IMR-90 (cell line): ENCODE data around the gene TRIML1. TPM values are rescaled to one million over a fixed set of nuclear protein-coding genes. Genes with fewer than 3 reads are reported as not detected.

Experiments
- ATAC-seq: fragments of 200-7000 bp; cut with Tn5 transposase; 2 replicates; pipeline ENCODE4 v1.9.1; 2020; ENCODE audit warnings: low read depth, mild to moderate bottlenecking, moderate library complexity
- BruUV-seq: library from RNA; stranded (reverse); fragments of 400-500 nt; replicated peaks from 2 replicates; lab custom pipeline; 2021; lab: Mats Ljungman, UMichigan
- CTCF ChIA-PET: fragments of 300-600 bp; formaldehyde crosslinking; extraction: SDS; loops from one replicate; lab custom pipeline; 2021; ENCODE audit warnings: antibody characterized with exemption; lab: Yijun Ruan, JAX
- POLR2A ChIA-PET: fragments of 300-600 bp; sonication (Branson Sonifier 250); formaldehyde crosslinking; loops from one replicate; lab custom pipeline; 2022; ENCODE audit warnings: antibody characterized with exemption; ENCODE audit not compliant: unreplicated experiment; lab: Charles Lee
- DNase-seq: peaks from one replicate; pipeline ENCODE4 v3.0.0; 2013
- H2AFZ ChIP-seq: replicated peaks from 2 replicates; pipeline ENCODE3; 2013; ENCODE audit warnings: low read length, mild to moderate bottlenecking; ENCODE audit not compliant: poor library complexity
- H2AK5ac ChIP-seq: 2 replicates; pipeline ENCODE4 v1.6.1; 2013; ENCODE audit warnings: low read depth, low read length, inconsistent platforms
- H2AK9ac ChIP-seq: replicated peaks from 2 replicates; pipeline ENCODE3; 2013; ENCODE audit warnings: mild to moderate bottlenecking, low read depth, low read length, moderate library complexity; ENCODE audit not compliant: poor library complexity
- H2BK120ac ChIP-seq: 2 replicates; pipeline ENCODE4 v1.6.1; 2013; ENCODE audit warnings: low read depth, low read length, inconsistent platforms
- H2BK15ac ChIP-seq: 3 replicates; pipeline ENCODE4 v1.6.1; 2013; ENCODE audit warnings: low read depth, low read length, inconsistent platforms
- H2BK20ac ChIP-seq: 2 replicates; pipeline ENCODE4 v1.6.1; 2013; ENCODE audit warnings: low read depth, mild to moderate bottlenecking, inconsistent platforms, low read length, moderate library complexity
- H2BK5ac ChIP-seq: 2 replicates; pipeline ENCODE4 v1.6.1; 2013; ENCODE audit warnings: mild to moderate bottlenecking, low read depth, low read length, inconsistent platforms; ENCODE audit not compliant: poor library complexity, severe bottlenecking
- H3K14ac ChIP-seq: replicated peaks from 2 replicates; pipeline ENCODE4 v1.6.1; 2013; ENCODE audit warnings: low read depth, low read length, inconsistent platforms
- H3K18ac ChIP-seq: 2 replicates; pipeline ENCODE4 v1.6.1; 2013; ENCODE audit warnings: low read depth, low read length, control low read depth
- H3K23ac ChIP-seq: 2 replicates; pipeline ENCODE4 v1.6.1; 2013; ENCODE audit warnings: low read depth, low read length, inconsistent platforms
- H3K27ac ChIP-seq: 2 replicates; pipeline ENCODE4 v1.5.1; 2013; ENCODE audit warnings: mild to moderate bottlenecking, control low read depth, low read length; ENCODE audit not compliant: insufficient read depth
- H3K27me3 ChIP-seq: 2 replicates; pipeline ENCODE4 v1.6.1; 2013; ENCODE audit warnings: low read length; ENCODE audit not compliant: control insufficient read depth, insufficient read depth
- H3K36me3 ChIP-seq: 2 replicates; pipeline ENCODE4 v1.6.1; 2013; ENCODE audit warnings: low read length, mixed read lengths; ENCODE audit not compliant: control insufficient read depth, insufficient read depth
- H3K4ac ChIP-seq: 2 replicates; pipeline ENCODE4 v1.6.1; 2013; ENCODE audit warnings: low read depth, low read length, inconsistent platforms
- H3K4me1 ChIP-seq: 2 replicates; pipeline ENCODE4 v1.6.1; 2013; ENCODE audit warnings: low read length, mixed read lengths; ENCODE audit not compliant: control insufficient read depth, insufficient read depth
- H3K4me2 ChIP-seq: 2 replicates; pipeline ENCODE4 v1.6.1; 2013; ENCODE audit warnings: low read depth, mild to moderate bottlenecking, control low read depth, low read length, moderate library complexity
- H3K4me3 ChIP-seq: 2 replicates; pipeline ENCODE4 v1.5.1; 2013; ENCODE audit warnings: low read depth, mild to moderate bottlenecking, control low read depth, low read length, moderate library complexity; ENCODE audit not compliant: insufficient read depth
- H3K56ac ChIP-seq: 2 replicates; pipeline ENCODE4 v1.6.1; 2013; ENCODE audit warnings: low read length, inconsistent platforms; ENCODE audit not compliant: insufficient read depth; ENCODE audit errors: extremely low read depth
- H3K79me1 ChIP-seq, 2 experiments: 2 replicates each; pipeline ENCODE4 v1.6.1; 2013; ENCODE audit warnings: low read length in 2 of 2, inconsistent platforms in 1 of 2, low read depth in 1 of 2
- H3K9ac ChIP-seq: 2 replicates; pipeline ENCODE4 v1.6.1; 2013; ENCODE audit warnings: low read depth, low read length, control low read depth
- H3K9me1 ChIP-seq: 2 replicates; pipeline ENCODE4 v1.6.1; 2013; ENCODE audit warnings: low read length, inconsistent platforms; ENCODE audit not compliant: insufficient read depth
- H3K9me3 ChIP-seq: 2 replicates; pipeline ENCODE4 v1.6.1; 2013; ENCODE audit warnings: low read length; ENCODE audit not compliant: control insufficient read depth, insufficient read depth
- H4K20me1 ChIP-seq: 2 replicates; pipeline ENCODE4 v1.6.1; 2013; ENCODE audit warnings: low read length, inconsistent platforms; ENCODE audit not compliant: insufficient read depth
- H4K5ac ChIP-seq: 2 replicates; pipeline ENCODE4 v1.6.1; 2013; ENCODE audit warnings: mild to moderate bottlenecking, low read depth, low read length, control low read depth
- H4K8ac ChIP-seq, 2 experiments: 2 replicates each; pipeline ENCODE4 v1.6.1; 2013; ENCODE audit warnings: low read depth in 2 of 2, low read length in 2 of 2, control low read depth in 1 of 2, inconsistent platforms in 1 of 2
- H4K91ac ChIP-seq: 2 replicates; pipeline ENCODE4 v1.6.1; 2013; ENCODE audit warnings: low read depth, low read length, inconsistent platforms; ENCODE audit not compliant: insufficient read depth
- BHLHE40 ChIP-seq: fragments of 150-350 bp; IDR thresholded peaks from 2 replicates; pipeline ENCODE4 v1.6.1; 2016; ENCODE audit warnings: mild to moderate bottlenecking, low read depth, low read length
- CEBPB ChIP-seq: IDR thresholded peaks from 2 replicates; pipeline ENCODE4 v1.6.1; 2012; ENCODE audit warnings: low read depth, low read length, improper control_type of control experiment
- CHD1 ChIP-seq: IDR thresholded peaks from 2 replicates; pipeline ENCODE4 v1.6.1; 2012; ENCODE audit warnings: low read depth, low read length, improper control_type of control experiment
- CTCF ChIP-seq: conservative IDR thresholded peaks from 2 replicates; pipeline ENCODE4 v1.5.1; 2012; ENCODE audit warnings: mild to moderate bottlenecking, low read depth, low read length, improper control_type of control experiment
- FOS ChIP-seq: fragments of 150-350 bp; IDR thresholded peaks from 2 replicates; pipeline ENCODE4 v1.6.1; 2016; ENCODE audit warnings: low read depth, low read length
- MAFK ChIP-seq: IDR thresholded peaks from 2 replicates; pipeline ENCODE4 v1.6.1; 2012; ENCODE audit warnings: low read depth, low read length, improper control_type of control experiment
- MAZ ChIP-seq: IDR thresholded peaks from 2 replicates; pipeline ENCODE4 v1.6.1; 2012; ENCODE audit warnings: low read depth, mild to moderate bottlenecking, low read length, improper control_type of control experiment, moderate library complexity, borderline replicate concordance
- WGBS, 2 experiments: methylation state at CpG; one replicate each; pipeline versions ENCODE4 v1.1.5 to v1.1.7; 2013; ENCODE audit warnings: missing lambda C conversion rate in 2 of 2; ENCODE audit not compliant: insufficient read length in 1 of 2; ENCODE audit errors: extremely low coverage in 2 of 2; 5-methylcytosine and 5-hydroxymethylcytosine counted together
- dilution Hi-C: fragments of 300-500 bp; cut with HindIII; formaldehyde crosslinking; loops from one replicate; pipeline ENCODE4 v1.14.3; 2018; ENCODE audit warnings: low sequenced_read_pairs; ENCODE audit not compliant: unreplicated experiment
- in situ Hi-C: fragments of 300-500 bp; cut with MboI; formaldehyde crosslinking; loops from 3 replicates; pipeline ENCODE4 v1.14.3; 2019; ENCODE audit warnings: low sequenced_read_pairs, inconsistent platforms, mixed read lengths
- intact Hi-C: fragments of 100-400 bp; cut with micrococcal nuclease; formaldehyde crosslinking; loops from 2 replicates; pipeline ENCODE4 v1.10.0; 2022
- polyA plus RNA-seq, 3 experiments: library from polyadenylated mRNA; depleted of rRNA; stranded (reverse); fragments of >200 nt; gene quantifications; 2 replicates each; pipeline ENCODE4 v1.2.3, GENCODE V29; 2012; ENCODE audit warnings: low replicate concordance in 1 of 3
- total RNA-seq: library from RNA; depleted of rRNA; stranded (reverse); fragments of >200 nt; gene quantifications from 2 replicates; pipeline ENCODE4 v1.2.3, GENCODE V29; 2012

Gene TRIML1
- total and polyA plus RNA-seq, 2 of the 4 experiments (the other 2 are of a cell fraction) = not detected

- Histone ChIP-seq H3K4me2 (no peak overlapping the region), H4K91ac (no peak overlapping the region), H3K9me3 (no peaks in the 10 kb centered on the region), H3K56ac (no peak overlapping the region), H3K4me1 (no peaks in the 10 kb centered on the region; the same call in 1 of the 2 replicates), H3K27ac (no peak overlapping the region), H2BK20ac (no peak overlapping the region), H2BK120ac (no peak overlapping the region), H2AFZ (no peak overlapping the region), H3K4ac (no peak overlapping the region), H3K27me3 (no peaks in the 10 kb centered on the region), H4K8ac (no peak overlapping the region), H3K79me1 (no peaks in the 10 kb centered on the region; a peak in 1 of 4 replicates), H2BK5ac (no peak overlapping the region), H3K9me1 (no peaks in the 10 kb centered on the region), H2AK9ac (no peak overlapping the region), H4K20me1 (no peaks in the 10 kb centered on the region), H3K9ac (no peak overlapping the region), H3K14ac (no peak overlapping the region), H3K18ac (no peak overlapping the region), H4K5ac (no peak overlapping the region), H2BK15ac (no peak overlapping the region), H3K23ac (no peak overlapping the region), H3K36me3 (no peaks in the 10 kb centered on the region), H2AK5ac (peak overlapping the region; percentile 72), H3K4me3 (no peak overlapping the region)
- no TSS peak for BruUV-seq
- TF ChIP-seq BHLHE40 (no peak), MAZ (no peak), CEBPB (no peak), FOS (no peak), CHD1 (no peak), MAFK (no peak), CTCF (no peak)
- no peak for ATAC-seq
- dilution Hi-C loops = no loop called here
- ChIA-PET POLR2A (no interaction called here), CTCF (interaction anchor here (0.6 kb wide), 1 partner anchor 656 kb away, joined by 3 read pairs; no protein-coding TSS in a partner anchor)
- in situ Hi-C loops = no loop called here
- no peak for DNase-seq
- 91% methylated on average over 21 of the region's 28 CpGs; no CpG with 5 or more reads in 1 of the 2 experiments for WGBS, 2 experiments
- intact Hi-C loops = no loop called here
These were observed 39.6 kb downstream of the TRIML1 start for GRCh38 chr4:188178806-188179205.
